Neural crest cell (in vitro differentiated cells): ENCODE data around the gene MTREX. TPM values are rescaled to one million over a fixed set of nuclear protein-coding genes. Genes with fewer than 3 reads are reported as not detected.
A peak's percentile ranks its signal among the peaks of the same experiment; 100 is the strongest.

Experiments used
- DNase-seq: peaks from one replicate; pipeline ENCODE4 v3.0.0; 2021; ENCODE audit warnings: low read depth, mixed read lengths, low spot score
- H3K27ac Mint-ChIP-seq: one replicate; pipeline ENCODE4 v1.8.0; 2021; ENCODE audit warnings: mild to moderate bottlenecking, mixed read lengths; ENCODE audit not compliant: unreplicated experiment
- H3K27me3 Mint-ChIP-seq: 2 replicates; pipeline ENCODE4 v1.8.0; 2021; ENCODE audit warnings: low read depth, mild to moderate bottlenecking, mixed read lengths
- H3K36me3 Mint-ChIP-seq: 2 replicates; pipeline ENCODE4 v1.8.0; 2021; ENCODE audit warnings: low read depth, mild to moderate bottlenecking, mixed read lengths
- H3K4me1 Mint-ChIP-seq: 2 replicates; pipeline ENCODE4 v1.8.0; 2021; ENCODE audit warnings: mixed read lengths
- H3K4me3 Mint-ChIP-seq: one replicate; pipeline ENCODE4 v1.8.0; 2021; ENCODE audit warnings: mild to moderate bottlenecking, mixed read lengths
- H3K9me3 Mint-ChIP-seq: 2 replicates; pipeline ENCODE4 v1.8.0; 2021; ENCODE audit warnings: mixed read lengths
- total RNA-seq: library from RNA; stranded (reverse); gene quantifications from 2 replicates; pipeline ENCODE4 v1.2.1, GENCODE V29; 2021
- TF ChIP-seq, protein P1 (sequence below): fragments of 200-600 bp; sonication (generic); conservative IDR thresholded peaks from 2 replicates; pipeline ENCODE4 v1.5.0; 2021; ENCODE audit warnings: antibody characterized with exemption, mild to moderate bottlenecking

Gene MTREX
- total RNA-seq, 1 donor from 2014 or later = 101 TPM

DNA sequence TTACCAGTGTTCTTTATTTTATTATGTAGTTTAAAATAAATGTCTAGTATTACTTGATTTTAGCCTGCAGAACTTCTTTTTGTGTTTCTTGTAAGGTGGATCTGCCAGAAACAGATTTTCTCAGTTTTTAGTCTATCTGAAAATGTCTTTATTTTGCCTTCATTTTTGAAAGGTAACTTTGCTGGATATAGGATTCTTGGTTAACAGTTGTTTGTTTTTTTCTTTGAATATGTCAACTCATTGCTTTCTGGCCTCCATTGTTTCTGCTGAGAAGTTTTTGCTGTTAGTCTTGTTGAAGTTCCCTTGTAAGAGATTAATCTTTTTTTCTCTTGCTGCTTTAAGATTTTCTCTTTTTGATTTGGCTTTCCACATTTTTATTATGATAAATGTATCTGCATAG, 75.5 kb downstream of the MTREX start:
- Mint-ChIP-seq H3K4me3 (no peak overlapping the region), H3K27me3 (no peaks in the 10 kb centered on the region), H3K27ac (no peak overlapping the region), H3K4me1 (no peaks in the 10 kb centered on the region), H3K36me3 (peaks cover 28% of the 10 kb centered on the region), H3K9me3 (peaks cover 3% of the 10 kb centered on the region)
- TF ChIP-seq, protein P1, sequence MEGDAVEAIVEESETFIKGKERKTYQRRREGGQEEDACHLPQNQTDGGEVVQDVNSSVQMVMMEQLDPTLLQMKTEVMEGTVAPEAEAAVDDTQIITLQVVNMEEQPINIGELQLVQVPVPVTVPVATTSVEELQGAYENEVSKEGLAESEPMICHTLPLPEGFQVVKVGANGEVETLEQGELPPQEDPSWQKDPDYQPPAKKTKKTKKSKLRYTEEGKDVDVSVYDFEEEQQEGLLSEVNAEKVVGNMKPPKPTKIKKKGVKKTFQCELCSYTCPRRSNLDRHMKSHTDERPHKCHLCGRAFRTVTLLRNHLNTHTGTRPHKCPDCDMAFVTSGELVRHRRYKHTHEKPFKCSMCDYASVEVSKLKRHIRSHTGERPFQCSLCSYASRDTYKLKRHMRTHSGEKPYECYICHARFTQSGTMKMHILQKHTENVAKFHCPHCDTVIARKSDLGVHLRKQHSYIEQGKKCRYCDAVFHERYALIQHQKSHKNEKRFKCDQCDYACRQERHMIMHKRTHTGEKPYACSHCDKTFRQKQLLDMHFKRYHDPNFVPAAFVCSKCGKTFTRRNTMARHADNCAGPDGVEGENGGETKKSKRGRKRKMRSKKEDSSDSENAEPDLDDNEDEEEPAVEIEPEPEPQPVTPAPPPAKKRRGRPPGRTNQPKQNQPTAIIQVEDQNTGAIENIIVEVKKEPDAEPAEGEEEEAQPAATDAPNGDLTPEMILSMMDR = no peak
- DNase-seq = no peak

- no peaks in the 10 kb centered on the region for H3K27me3 Mint-ChIP-seq
- peaks cover 3% of the 10 kb centered on the region for H3K9me3 Mint-ChIP-seq
- H3K27ac Mint-ChIP-seq = no peak overlapping the region
- no peak for DNase-seq
- H3K4me1 Mint-ChIP-seq = no peaks in the 10 kb centered on the region
- peaks cover 28% of the 10 kb centered on the region for H3K36me3 Mint-ChIP-seq
- H3K4me3 Mint-ChIP-seq = no peak overlapping the region
- TF ChIP-seq, protein P1 = no peak
These were observed 76.3 kb downstream of the MTREX start for GRCh38 chr5:55384072-55384471.

DNA sequence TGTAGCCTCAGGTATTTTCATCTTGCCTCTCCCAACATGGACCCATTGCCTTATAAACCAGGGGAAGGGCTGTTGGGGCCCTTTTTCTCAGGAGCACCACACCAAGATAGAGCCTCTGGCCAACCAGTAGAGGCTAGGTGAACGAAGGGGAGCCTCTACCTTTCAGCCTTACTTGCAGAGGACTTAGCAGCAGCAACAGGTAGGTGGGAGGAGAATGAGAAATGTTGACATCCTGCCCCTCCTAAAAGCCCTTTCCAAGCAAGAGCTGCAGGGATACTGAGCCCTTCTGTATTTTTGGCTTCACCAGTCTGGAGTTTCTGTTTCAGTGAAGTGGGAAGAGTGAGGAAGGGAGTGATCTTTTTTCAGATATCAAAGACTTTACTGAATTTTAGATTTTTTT, 77.4 kb downstream of the MTREX start:
- no peaks in the 10 kb centered on the region for H3K27me3 Mint-ChIP-seq
- no peaks in the 10 kb centered on the region for H3K4me1 Mint-ChIP-seq
- peaks cover 3% of the 10 kb centered on the region for H3K9me3 Mint-ChIP-seq
- TF ChIP-seq, protein P1 = no peak
- no peak for DNase-seq
- peaks cover 30% of the 10 kb centered on the region for H3K36me3 Mint-ChIP-seq
- H3K27ac Mint-ChIP-seq = peak overlapping the region; percentile 27
- H3K4me3 Mint-ChIP-seq = no peak overlapping the region

GRCh38 chr5:55385846-55386245, 78.1 kb downstream of the MTREX start:
- no peak overlapping the region for H3K27ac Mint-ChIP-seq
- peaks cover 33% of the 10 kb centered on the region for H3K36me3 Mint-ChIP-seq
- H3K27me3 Mint-ChIP-seq = no peaks in the 10 kb centered on the region
- H3K9me3 Mint-ChIP-seq = peaks cover 3% of the 10 kb centered on the region
- H3K4me3 Mint-ChIP-seq = no peak overlapping the region
- no peak for DNase-seq
- no peaks in the 10 kb centered on the region for H3K4me1 Mint-ChIP-seq
- TF ChIP-seq, protein P1 = no peak

DNA sequence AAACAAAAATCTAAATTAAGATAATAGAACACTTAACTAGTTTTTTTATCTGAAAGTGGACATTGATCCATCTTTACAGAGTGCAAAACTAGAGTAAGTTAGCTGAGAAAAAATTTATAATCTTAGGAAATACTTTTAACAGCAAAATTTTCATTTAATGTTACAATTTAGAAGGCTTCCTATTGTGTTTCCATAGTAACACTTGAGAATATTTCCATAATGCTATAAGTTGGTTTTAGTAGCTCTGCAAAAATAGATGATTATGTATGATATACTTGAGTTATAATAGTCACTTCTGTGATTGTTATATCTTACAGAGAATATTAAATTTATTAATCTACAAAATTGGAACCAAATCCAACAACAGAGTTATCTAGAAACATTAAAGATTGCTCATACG, 78.6 kb downstream of the MTREX start:
- H3K27me3 Mint-ChIP-seq = no peaks in the 10 kb centered on the region
- TF ChIP-seq, protein P1 = no peak
- H3K4me3 Mint-ChIP-seq = no peak overlapping the region
- no peak for DNase-seq
- peaks cover 31% of the 10 kb centered on the region for H3K36me3 Mint-ChIP-seq
- peaks cover 3% of the 10 kb centered on the region for H3K9me3 Mint-ChIP-seq
- H3K4me1 Mint-ChIP-seq = no peaks in the 10 kb centered on the region
- no peak overlapping the region for H3K27ac Mint-ChIP-seq

DNA sequence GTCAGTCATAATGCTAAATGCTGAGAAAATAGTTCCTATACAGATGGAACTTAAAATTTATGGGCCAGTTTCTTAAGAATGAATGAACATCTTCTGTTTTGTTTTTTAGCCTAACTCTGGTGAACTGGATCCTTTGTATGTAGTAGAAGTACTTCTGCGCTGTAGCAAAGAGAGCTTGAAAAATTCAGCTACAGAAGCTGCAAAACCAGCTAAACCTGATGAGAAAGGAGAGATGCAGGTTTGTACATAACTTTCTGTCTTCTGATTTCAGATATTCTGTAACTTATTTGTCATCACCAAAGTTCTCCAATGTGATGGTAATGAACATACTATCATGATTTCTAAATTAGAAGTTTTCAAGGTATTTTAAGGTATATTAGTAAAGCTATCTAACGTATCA, 80.1 kb downstream of the MTREX start:
- Mint-ChIP-seq H3K4me1 (no peaks in the 10 kb centered on the region), H3K36me3 (peaks cover 40% of the 10 kb centered on the region), H3K4me3 (no peak overlapping the region), H3K27me3 (no peaks in the 10 kb centered on the region), H3K9me3 (peaks cover 3% of the 10 kb centered on the region), H3K27ac (no peak overlapping the region)
- no peak for DNase-seq
- TF ChIP-seq, protein P1 = no peak
